Mucosa of descending colon (tissue), 3 donors: ENCODE data around the gene SLTM. TPM values are rescaled to one million over a fixed set of nuclear protein-coding genes. Genes with fewer than 3 reads are reported as not detected.
"Not testable (repeated sequence)": the region's sequence is repeated elsewhere in the genome, so short reads cannot be mapped to it uniquely, and the experiment has no call there.

Experiments
- ATAC-seq: fragments of 200-7000 bp; cut with Tn5 transposase; one replicate; pipeline ENCODE4 v1.9.1; 2020; ENCODE audit warnings: mild to moderate bottlenecking, moderate library complexity
- DNase-seq, 3 donors: peaks; one replicate each; pipeline ENCODE4 v3.0.0-alpha.2; 2020
- H3K36me3 ChIP-seq: fragments of 200-600 bp; one replicate; pipeline ENCODE4 v1.8.0; 2021; ENCODE audit warnings: low read depth, mild to moderate bottlenecking
- H3K4me1 ChIP-seq: fragments of 200-600 bp; one replicate; pipeline ENCODE4 v1.8.0; 2021; ENCODE audit warnings: low read depth, mild to moderate bottlenecking
- H3K4me3 ChIP-seq: fragments of 200-600 bp; one replicate; pipeline ENCODE4 v1.8.0; 2021; ENCODE audit warnings: mild to moderate bottlenecking
- H3K9me3 ChIP-seq: fragments of 200-600 bp; one replicate; pipeline ENCODE4 v1.8.0; 2021; ENCODE audit warnings: mild to moderate bottlenecking
- CTCF ChIP-seq: fragments of 200-600 bp; IDR thresholded peaks from one replicate; pipeline ENCODE4 v1.8.0; 2022; ENCODE audit warnings: antibody characterized with exemption, mild to moderate bottlenecking
- intact Hi-C, 2 donors: fragments of 100-400 bp; cut with DNase I in 1 of 2; cut with micrococcal nuclease in 1 of 2; formaldehyde crosslinking; loops; one replicate each; pipeline versions ENCODE4 v1.11.0 to v1.11.1; 2022; cut with DNase I, micrococcal nuclease
- total RNA-seq, 3 donors: library from RNA; stranded (reverse); fragmentation: NEBNext Ultra II Directional in 2 of 3; extraction: Animal tissue kit (Norgen Biotek cat#: 25700) in 2 of 3; gene quantifications; one replicate each; pipeline versions ENCODE4 v1.2.1 to v1.2.4, GENCODE V29; 2021 to 2023
- donor health status: DM: no; HTN: no; CAD: no; lungs with moderate emphysema.
- donor health status: DM: no; HTN: no; CAD: no.
- donor health status: DM: no; HTN: yes; CAD: no.

SLTM gene
- total RNA-seq, 3 donors from 2014 or later, result 75.6 to 94.7 (median 82.8) TPM

- Histone ChIP-seq H3K4me3 (no peak overlapping the region), H3K4me1 (no peaks in the 10 kb centered on the region), H3K36me3 (no peaks in the 10 kb centered on the region), H3K9me3 (no peaks in the 10 kb centered on the region)
- intact Hi-C loops, result no loop called here
- no peak for DNase-seq
- no peak for ATAC-seq
- TF ChIP-seq CTCF, result no peak
Measured at GRCh38 chr15:58924327-58924726, 9.2 kb downstream of the SLTM start.

DNA sequence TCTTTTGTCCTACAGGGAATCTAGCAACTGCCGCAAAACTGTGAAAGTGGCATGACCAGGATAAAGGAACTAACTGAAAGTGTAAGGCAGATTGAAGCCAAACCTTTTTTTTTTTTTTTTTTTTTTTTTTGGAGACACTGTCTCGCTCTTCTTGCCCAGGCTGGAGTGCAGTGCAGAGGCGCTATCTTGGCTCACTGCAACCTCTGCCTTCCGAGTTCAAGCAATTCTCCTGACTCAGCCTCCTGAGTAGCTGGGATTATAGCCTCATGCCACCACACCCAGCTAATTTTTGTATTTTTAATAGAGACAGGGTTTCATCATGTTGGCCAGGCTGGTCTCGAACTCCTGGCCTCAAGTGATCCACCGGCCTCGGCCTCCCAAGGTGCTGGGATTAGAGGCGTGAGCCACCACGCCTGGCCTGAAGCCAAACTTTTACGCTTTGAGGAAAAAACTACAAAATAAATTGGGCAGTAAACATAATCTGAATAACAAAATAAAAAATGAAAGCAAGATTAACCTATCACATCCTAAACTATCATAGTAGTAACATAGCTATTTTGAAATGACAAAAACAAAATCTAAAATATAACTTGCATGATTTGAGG lies 9.7 kb downstream of the SLTM start:
- no peak for DNase-seq
- Histone ChIP-seq H3K4me3 (no peak overlapping the region), H3K9me3 (no peaks in the 10 kb centered on the region), H3K4me1 (no peaks in the 10 kb centered on the region), H3K36me3 (no peaks in the 10 kb centered on the region)
- no peak for TF ChIP-seq CTCF
- intact Hi-C loops, result no loop called here
- ATAC-seq, result no peak

DNA sequence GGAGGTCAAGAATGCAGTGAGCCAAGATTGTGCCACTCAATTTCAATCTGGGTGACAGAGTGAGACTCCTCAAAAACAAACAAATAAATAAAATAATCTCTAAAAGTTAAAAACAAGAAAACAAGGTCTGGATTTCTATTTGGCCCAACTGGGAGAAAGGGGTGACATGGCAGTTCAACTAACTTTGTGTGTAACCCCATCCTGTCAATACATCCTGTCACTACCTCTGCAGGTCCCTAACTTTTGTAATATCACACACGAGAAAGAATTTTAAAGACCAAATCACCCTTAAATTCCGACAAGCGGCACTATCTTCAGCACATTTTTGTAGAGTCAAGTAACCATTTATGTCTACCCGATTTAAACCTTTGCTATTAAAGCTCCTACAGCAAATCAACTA lies 10.2 kb downstream of the SLTM start:
- no peak for DNase-seq
- H3K4me1 ChIP-seq, result no peaks in the 10 kb centered on the region
- no peaks in the 10 kb centered on the region for H3K9me3 ChIP-seq
- no peak for ATAC-seq
- no peak overlapping the region for H3K4me3 ChIP-seq
- no peaks in the 10 kb centered on the region for H3K36me3 ChIP-seq
- no peak for TF ChIP-seq CTCF
- intact Hi-C loops, result no loop called here

- Histone ChIP-seq H3K36me3 (no peaks in the 10 kb centered on the region), H3K4me1 (no peaks in the 10 kb centered on the region), H3K4me3 (no peak overlapping the region), H3K9me3 (no peaks in the 10 kb centered on the region)
- DNase-seq, result no peak
- intact Hi-C loops, result no loop called here
- no peak for ATAC-seq
- TF ChIP-seq CTCF, result no peak
Measured at GRCh38 chr15:58921267-58921790, 12.2 kb downstream of the SLTM start.

DNA sequence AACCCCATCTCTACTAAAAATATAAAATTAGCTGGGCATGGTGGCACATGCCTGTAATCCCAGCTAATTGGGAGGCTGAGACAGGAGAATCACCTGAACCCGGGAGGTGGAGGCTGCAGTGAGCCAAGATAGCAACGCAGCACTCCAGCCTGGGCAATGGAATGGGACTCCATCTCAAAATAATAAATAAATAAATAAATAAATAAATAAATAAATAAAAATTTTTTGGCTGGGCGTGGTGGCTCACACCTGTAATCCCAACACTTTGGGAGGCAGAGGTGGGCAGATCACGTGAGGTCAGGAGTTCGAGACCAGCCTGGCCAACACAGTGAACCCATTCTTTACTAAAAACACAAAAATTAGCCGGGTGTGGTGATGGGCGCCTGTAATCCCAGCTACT lies 13.0 kb downstream of the SLTM start:
- H3K4me3 ChIP-seq, DNase-seq, H3K9me3 ChIP-seq, ATAC-seq, intact Hi-C loops, H3K4me1 ChIP-seq, H3K36me3 ChIP-seq: not testable (repeated sequence)

DNA sequence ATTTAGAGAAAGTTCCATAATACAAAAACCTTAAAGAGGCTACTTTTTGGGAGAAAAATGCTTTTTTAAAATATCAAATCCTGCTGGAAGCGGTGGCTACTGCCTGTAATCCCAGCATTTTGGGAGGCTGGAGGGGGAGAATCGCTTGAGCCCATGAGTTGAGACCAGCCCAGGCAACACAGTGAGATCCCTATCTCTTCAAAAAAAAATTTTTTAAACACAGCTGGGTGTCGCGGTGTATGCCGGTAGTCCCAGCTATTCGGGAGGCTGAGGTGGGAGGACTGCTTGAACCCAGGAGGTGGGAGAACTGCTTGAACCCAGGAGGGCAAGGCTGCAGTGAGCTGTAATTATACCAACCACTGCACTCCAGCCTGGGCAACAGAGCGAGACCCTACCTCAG lies 14.2 kb downstream of the SLTM start:
- ATAC-seq (no peak), DNase-seq (no peak)
- Histone ChIP-seq H3K36me3 (no peaks in the 10 kb centered on the region), H3K9me3 (no peaks in the 10 kb centered on the region), H3K4me1 (no peaks in the 10 kb centered on the region), H3K4me3 (no peak overlapping the region)
- TF ChIP-seq CTCF, result no peak
- intact Hi-C loops, result no loop called here
